Ishikawa (cell line): ENCODE measurements around the gene TECR.

Experiments used
- CEBPB ChIP-seq: IDR thresholded peaks from 2 replicates; pipeline ENCODE4 v1.6.1; 2012
- CREB1 ChIP-seq: IDR thresholded peaks from 2 replicates; pipeline ENCODE4 v1.6.1; 2012; ENCODE audit warnings: low read depth
- EGR1 ChIP-seq: IDR thresholded peaks from 2 replicates; pipeline ENCODE4 v1.6.1; 2012
- EP300 ChIP-seq: IDR thresholded peaks from 2 replicates; pipeline ENCODE4 v1.6.1; 2012; ENCODE audit warnings: borderline replicate concordance
- FOXM1 ChIP-seq: IDR thresholded peaks from 2 replicates; pipeline ENCODE4 v1.6.1; 2012; ENCODE audit warnings: low read depth, borderline replicate concordance
- NFIC ChIP-seq: IDR thresholded peaks from 2 replicates; pipeline ENCODE4 v1.6.1; 2012
- RAD21 ChIP-seq: IDR thresholded peaks from 2 replicates; pipeline ENCODE4 v1.6.1; 2012; ENCODE audit warnings: low read depth
- TAF1 ChIP-seq: IDR thresholded peaks from 2 replicates; pipeline ENCODE4 v1.6.1; 2012; ENCODE audit warnings: low read depth, mild to moderate bottlenecking
- TCF12 ChIP-seq: IDR thresholded peaks from 2 replicates; pipeline ENCODE4 v1.6.1; 2012; ENCODE audit warnings: low read depth
- TEAD4 ChIP-seq: IDR thresholded peaks from 2 replicates; pipeline ENCODE4 v1.6.1; 2012
- USF1 ChIP-seq: IDR thresholded peaks from 2 replicates; pipeline ENCODE4 v1.6.1; 2012
- YY1 ChIP-seq: IDR thresholded peaks from 2 replicates; pipeline ENCODE4 v1.6.1; 2012; ENCODE audit warnings: low read depth
- ZBTB7A ChIP-seq: IDR thresholded peaks from 2 replicates; pipeline ENCODE4 v1.6.1; 2012; ENCODE audit warnings: low read depth
- TF ChIP-seq, protein P1 (sequence below): IDR thresholded peaks from 2 replicates; pipeline ENCODE4 v1.6.1; 2012; ENCODE audit warnings: low read depth, mild to moderate bottlenecking
- TF ChIP-seq, protein P2 (sequence below): IDR thresholded peaks from 2 replicates; pipeline ENCODE4 v1.6.1; 2012

Gene TECR

DNA sequence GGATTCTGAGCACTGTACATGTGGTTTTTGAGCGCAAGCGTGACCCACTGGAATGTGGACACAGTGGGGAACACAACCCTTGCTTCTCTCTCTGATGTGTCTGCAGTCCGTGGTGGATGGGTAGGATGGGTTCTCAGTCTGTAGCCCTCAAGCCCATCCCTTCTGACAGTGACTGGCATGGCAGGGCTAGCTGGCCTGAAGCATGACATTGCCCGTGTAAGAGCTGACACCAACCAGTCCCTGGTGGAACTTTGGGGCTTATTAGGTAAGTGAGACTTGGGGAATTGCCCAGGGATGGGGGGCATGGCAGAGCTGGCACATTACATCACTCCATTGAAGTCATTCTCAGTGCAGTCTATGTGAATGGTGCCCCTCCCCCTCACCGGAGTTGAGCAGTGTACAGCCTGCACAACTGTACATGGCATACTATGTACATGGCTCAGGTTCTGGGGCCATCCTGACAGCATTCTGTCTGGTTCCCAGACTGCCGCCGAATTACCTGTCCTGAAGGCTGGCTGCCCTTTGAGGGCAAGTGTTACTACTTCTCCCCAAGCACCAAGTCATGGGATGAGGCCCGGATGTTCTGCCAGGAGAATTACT lies 70.3 kb downstream of the TECR start:
- no peak for TF ChIP-seq RAD21

DNA sequence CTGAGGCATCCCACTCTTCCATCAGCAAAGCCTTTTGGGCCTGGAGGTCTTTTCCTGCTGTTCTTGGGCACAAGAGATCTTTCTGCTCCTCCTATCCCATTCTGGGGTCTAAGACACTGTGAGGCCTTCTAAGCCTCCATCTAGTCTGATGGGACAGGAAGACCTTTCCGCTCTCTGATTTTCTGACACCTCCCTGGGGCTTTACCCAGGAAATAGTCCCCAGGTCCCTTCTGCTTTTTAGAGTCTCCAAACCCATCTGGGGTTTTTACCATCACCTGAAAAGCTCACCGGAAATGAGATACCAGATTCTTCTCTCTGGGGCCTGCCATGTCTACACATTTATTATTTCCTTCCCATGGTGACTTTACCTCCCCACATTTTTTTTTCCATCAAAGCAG lies 74.6 kb downstream of the TECR start:
- TF ChIP-seq USF1 = no peak
- no peak for TF ChIP-seq CREB1
- TF ChIP-seq NFIC = no peak
- no peak for TF ChIP-seq EGR1
- no peak for TF ChIP-seq TEAD4
- TF ChIP-seq, protein P1, sequence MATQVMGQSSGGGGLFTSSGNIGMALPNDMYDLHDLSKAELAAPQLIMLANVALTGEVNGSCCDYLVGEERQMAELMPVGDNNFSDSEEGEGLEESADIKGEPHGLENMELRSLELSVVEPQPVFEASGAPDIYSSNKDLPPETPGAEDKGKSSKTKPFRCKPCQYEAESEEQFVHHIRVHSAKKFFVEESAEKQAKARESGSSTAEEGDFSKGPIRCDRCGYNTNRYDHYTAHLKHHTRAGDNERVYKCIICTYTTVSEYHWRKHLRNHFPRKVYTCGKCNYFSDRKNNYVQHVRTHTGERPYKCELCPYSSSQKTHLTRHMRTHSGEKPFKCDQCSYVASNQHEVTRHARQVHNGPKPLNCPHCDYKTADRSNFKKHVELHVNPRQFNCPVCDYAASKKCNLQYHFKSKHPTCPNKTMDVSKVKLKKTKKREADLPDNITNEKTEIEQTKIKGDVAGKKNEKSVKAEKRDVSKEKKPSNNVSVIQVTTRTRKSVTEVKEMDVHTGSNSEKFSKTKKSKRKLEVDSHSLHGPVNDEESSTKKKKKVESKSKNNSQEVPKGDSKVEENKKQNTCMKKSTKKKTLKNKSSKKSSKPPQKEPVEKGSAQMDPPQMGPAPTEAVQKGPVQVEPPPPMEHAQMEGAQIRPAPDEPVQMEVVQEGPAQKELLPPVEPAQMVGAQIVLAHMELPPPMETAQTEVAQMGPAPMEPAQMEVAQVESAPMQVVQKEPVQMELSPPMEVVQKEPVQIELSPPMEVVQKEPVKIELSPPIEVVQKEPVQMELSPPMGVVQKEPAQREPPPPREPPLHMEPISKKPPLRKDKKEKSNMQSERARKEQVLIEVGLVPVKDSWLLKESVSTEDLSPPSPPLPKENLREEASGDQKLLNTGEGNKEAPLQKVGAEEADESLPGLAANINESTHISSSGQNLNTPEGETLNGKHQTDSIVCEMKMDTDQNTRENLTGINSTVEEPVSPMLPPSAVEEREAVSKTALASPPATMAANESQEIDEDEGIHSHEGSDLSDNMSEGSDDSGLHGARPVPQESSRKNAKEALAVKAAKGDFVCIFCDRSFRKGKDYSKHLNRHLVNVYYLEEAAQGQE = no peak
- TF ChIP-seq, protein P2, sequence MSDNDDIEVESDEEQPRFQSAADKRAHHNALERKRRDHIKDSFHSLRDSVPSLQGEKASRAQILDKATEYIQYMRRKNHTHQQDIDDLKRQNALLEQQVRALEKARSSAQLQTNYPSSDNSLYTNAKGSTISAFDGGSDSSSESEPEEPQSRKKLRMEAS = no peak
- no peak for TF ChIP-seq TAF1
- TF ChIP-seq ZBTB7A = no peak
- TF ChIP-seq TCF12 = no peak
- TF ChIP-seq YY1 = no peak
- no peak for TF ChIP-seq EP300
- no peak for TF ChIP-seq CEBPB
- no peak for TF ChIP-seq RAD21
- TF ChIP-seq FOXM1 = no peak

DNA sequence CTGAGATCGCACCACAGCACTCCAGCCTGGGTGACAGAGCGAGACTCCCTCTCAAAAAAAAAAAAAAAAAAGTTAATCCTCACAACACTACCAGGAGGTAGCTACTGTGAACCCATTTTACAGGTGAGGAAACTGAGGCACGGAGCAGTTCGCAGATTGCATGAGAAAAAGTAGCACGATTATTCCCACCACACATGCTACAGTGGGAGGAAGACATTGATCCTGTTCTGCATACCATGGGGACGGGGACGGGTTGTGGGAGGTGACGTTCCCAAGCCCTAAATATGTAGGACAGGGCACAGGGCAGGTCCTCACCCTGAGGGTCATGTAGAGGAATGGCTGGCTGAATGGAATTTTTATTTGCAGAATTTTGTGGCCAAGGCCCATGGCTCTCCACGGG lies 77.2 kb downstream of the TECR start:
- TF ChIP-seq ZBTB7A (no peak), FOXM1 (no peak), NFIC (no peak), YY1 (no peak), TEAD4 (no peak), USF1 (no peak), TCF12 (no peak), EP300 (no peak), TAF1 (no peak), RAD21 (no peak)
- TF ChIP-seq, protein P1 = no peak
- TF ChIP-seq, protein P2 = no peak

- TF ChIP-seq USF1 = no peak
- TF ChIP-seq TEAD4 = no peak
- TF ChIP-seq RAD21 = no peak
- TF ChIP-seq EP300 = no peak
- TF ChIP-seq FOXM1 = no peak
These were observed 81.7 kb downstream of the TECR start for GRCh38 chr19:14611051-14611450.

DNA sequence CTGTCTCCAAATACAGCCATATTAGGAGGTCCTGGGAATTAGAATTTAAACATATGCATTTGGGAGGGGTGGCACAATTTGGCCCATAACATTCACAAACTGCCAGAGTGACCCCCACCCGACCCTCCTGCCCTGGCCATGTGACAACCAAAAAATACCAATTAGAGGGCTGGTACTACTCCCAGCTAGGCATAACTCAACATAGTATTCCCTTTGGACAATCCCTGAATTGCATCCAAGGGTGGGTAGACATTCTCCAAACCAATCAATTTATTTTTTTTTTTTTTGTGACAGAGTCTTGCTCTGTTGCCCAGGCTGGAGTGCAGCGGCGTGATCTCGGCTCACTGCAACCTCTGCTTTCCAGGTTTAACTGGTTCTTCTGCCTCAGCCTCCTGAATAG lies 83.3 kb downstream of the TECR start:
- TF ChIP-seq TCF12 (no peak), CEBPB (no peak), EGR1 (no peak), ZBTB7A (no peak), USF1 (no peak), TEAD4 (no peak), EP300 (no peak)
- TF ChIP-seq, protein P1 = no peak
